HG02885 (cell line): ENCODE results near the gene ACSS2.
"Not testable (repeated sequence)": the region's sequence is repeated elsewhere in the genome, so short reads cannot be mapped to it uniquely, and the experiment has no call there.

ENCODE experiments used
- ATAC-seq: cut with Tn5 transposase; IDR thresholded peaks from one replicate; pipeline ENCODE4 v1.9.1; 2021; ENCODE audit warnings: mild to moderate bottlenecking; ENCODE audit not compliant: unreplicated experiment, poor library complexity

The ACSS2 gene

GRCh38 chr20:34898731-34899130, 22.3 kb downstream of the ACSS2 start:
- ATAC-seq, result not testable (repeated sequence)

- no peak for ATAC-seq
Measured at GRCh38 chr20:34904202-34904621, 27.8 kb downstream of the ACSS2 start.

- no peak for ATAC-seq
Measured at GRCh38 chr20:34907616-34908469, 31.4 kb downstream of the ACSS2 start.

GRCh38 chr20:34915131-34915530, 38.7 kb downstream of the ACSS2 start:
- ATAC-seq, result no peak

GRCh38 chr20:34915749-34916455, 39.5 kb downstream of the ACSS2 start:
- no peak for ATAC-seq

- no peak for ATAC-seq
Measured at GRCh38 chr20:34916774-34917354, 40.5 kb downstream of the ACSS2 start.

GRCh38 chr20:34920055-34920454, 43.6 kb downstream of the ACSS2 start:
- no peak for ATAC-seq

GRCh38 chr20:34921436-34921835, 45.0 kb downstream of the ACSS2 start:
- no peak for ATAC-seq

GRCh38 chr20:34922654-34923381, 46.4 kb downstream of the ACSS2 start:
- ATAC-seq, result no peak

- no peak for ATAC-seq
Measured at GRCh38 chr20:34923414-34923813, 47.0 kb downstream of the ACSS2 start.

GRCh38 chr20:34925341-34925740, 48.9 kb downstream of the ACSS2 start:
- no peak for ATAC-seq

- ATAC-seq, result no peak
Measured at GRCh38 chr20:34925981-34926380, 49.6 kb downstream of the ACSS2 start.

- no peak for ATAC-seq
Measured at GRCh38 chr20:34926581-34926980, 50.2 kb downstream of the ACSS2 start.

GRCh38 chr20:34927736-34928135, 51.3 kb downstream of the ACSS2 start:
- no peak for ATAC-seq

- ATAC-seq, result no peak
Measured at GRCh38 chr20:34928411-34928810, 52.0 kb downstream of the ACSS2 start.

GRCh38 chr20:34931771-34932170, 55.4 kb downstream of the ACSS2 start:
- ATAC-seq, result no peak

- no peak for ATAC-seq
Measured at GRCh38 chr20:34938466-34939163, 62.2 kb downstream of the ACSS2 start.

GRCh38 chr20:34940081-34940481, 63.7 kb downstream of the ACSS2 start:
- no peak for ATAC-seq

GRCh38 chr20:34941226-34941625, 64.8 kb downstream of the ACSS2 start:
- no peak for ATAC-seq

- ATAC-seq, result no peak
Measured at GRCh38 chr20:34942301-34942700, 65.9 kb downstream of the ACSS2 start.
